HG02938 (cell line): ENCODE data around the gene RELA.

ENCODE experiments used
- ATAC-seq: cut with Tn5 transposase; IDR thresholded peaks from one replicate; pipeline ENCODE4 v1.9.1; 2021; ENCODE audit warnings: mild to moderate bottlenecking, moderate library complexity; ENCODE audit not compliant: unreplicated experiment

RELA gene

DNA sequence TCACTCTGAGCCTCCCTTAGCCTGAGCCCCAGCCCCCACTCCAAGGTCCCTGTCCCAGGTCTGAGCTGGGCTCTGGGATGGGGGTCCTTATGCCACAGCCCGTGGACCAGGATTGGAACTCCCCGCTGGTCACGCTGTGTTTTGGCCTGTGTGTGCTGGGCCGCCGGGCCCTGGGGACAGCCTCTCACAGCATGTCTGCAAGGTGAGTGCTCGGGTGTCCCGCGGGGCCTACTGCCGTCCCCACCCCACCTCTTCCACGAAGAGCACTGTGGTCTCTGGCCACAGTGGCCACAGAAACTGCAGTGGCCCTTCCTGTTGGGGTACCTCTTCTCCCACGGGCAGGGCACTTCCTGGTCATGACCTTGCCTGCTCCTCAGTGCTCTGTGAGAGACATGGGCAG lies 28.3 kb downstream of the RELA start:
- no peak for ATAC-seq

DNA sequence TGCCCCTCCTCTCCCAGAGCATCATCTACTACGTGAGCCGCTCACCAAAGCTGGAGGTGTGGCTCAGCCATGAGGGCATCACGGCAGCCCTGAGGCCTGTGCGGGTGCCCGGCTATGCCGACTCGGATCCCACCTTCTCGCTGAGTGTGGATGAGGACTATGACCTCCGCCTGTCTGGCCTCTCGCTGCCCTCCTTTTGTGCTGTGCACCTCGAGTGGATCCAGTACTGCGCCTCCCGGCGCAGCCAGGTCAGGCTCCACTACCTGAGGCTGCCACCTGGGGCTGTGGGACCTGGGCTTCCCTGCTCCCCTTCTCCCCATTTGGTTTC lies 28.6 kb downstream of the RELA start:
- no peak for ATAC-seq

DNA sequence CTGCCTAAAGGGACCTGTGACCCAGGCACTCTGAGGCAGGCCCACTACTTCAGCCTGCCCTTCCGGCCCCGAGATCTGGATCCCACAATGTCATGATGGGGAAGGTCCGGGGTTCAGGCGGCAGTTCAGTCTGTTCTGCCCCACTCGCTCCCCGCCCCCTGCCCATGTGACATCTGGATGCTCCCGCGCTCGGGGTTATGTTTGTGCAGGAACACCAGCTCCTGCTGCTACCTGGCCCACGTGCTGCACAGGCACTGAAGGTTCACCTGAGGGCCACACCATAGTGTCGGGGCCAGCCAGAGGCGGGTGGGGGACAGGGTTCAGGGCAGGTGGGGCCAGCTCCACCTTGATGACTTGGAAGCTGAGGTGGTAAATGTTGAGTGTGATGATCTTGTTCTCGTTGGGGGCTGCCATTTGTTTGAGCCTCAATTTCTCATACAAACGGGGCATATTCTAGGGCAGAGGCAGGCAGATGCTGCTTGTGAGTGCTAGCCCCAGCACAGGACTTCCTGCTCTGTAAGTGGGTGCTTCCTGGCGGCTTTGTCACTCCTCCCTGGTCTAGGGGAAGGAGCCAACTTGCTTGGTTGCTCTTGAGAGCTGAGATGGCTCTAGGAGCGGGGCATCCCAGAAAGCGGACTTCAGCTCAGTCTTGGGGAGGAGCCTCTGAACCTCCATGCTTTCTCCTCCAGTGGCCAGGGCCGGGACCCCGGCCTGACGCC lies 29.2 kb downstream of the RELA start:
- ATAC-seq = no peak

DNA sequence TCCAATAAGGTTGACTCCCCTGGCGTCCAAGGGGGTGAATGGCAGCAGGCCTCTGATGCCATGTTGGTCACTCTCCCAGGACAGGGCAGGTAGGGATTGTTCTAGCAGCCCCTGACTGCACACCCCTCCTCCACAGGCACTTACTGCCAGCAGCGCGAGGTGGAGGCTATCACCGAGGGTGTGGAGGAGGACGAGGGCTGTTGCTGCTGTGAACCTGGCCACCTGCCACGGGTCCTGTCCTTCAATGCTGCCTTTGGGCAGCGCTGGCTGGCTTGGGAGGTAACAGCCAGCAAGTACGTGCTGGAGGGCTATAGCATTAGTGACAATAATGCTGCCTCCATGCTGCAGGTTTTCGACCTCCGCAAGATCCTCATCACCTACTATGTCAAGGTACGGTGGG lies 32.5 kb downstream of the RELA start:
- ATAC-seq = no peak

DNA sequence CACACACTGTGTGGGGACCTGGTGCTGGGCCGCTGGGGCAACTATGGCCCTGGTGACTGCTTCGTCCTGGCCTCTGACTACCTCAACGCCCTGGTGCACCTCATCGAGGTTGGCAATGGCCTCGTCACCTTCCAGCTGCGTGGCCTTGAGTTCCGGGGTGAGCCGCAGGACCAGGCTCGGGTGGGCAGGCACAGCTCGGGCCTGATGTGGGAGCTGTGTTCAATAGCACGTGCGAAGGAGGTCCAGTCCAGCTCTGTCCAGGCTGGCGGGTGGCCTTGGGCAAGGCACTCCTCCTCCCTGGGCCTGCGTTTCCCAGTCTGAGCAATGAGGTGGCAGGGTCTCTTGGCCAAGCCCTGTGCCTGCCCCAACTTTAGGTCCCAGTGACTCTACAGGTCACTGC lies 33.1 kb downstream of the RELA start:
- ATAC-seq = no peak

DNA sequence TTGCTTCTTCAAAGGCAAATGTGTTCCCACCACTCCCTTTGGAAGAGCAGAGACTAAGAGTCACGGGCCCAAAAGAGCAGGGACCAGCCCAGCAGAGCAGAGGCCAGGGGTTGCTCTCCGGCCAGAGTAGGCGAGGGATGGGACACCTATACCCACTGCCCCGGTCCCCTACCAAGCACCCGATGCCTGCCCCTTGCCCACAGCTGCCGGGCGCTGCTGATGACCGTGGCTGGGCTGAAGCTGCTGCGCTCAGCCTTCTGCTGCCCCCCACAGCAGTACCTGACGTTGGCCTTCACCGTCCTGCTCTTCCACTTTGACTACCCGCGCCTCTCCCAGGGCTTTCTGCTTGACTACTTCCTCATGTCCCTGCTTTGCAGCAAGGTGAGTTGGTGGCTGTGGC lies 35.5 kb downstream of the RELA start:
- no peak for ATAC-seq

DNA sequence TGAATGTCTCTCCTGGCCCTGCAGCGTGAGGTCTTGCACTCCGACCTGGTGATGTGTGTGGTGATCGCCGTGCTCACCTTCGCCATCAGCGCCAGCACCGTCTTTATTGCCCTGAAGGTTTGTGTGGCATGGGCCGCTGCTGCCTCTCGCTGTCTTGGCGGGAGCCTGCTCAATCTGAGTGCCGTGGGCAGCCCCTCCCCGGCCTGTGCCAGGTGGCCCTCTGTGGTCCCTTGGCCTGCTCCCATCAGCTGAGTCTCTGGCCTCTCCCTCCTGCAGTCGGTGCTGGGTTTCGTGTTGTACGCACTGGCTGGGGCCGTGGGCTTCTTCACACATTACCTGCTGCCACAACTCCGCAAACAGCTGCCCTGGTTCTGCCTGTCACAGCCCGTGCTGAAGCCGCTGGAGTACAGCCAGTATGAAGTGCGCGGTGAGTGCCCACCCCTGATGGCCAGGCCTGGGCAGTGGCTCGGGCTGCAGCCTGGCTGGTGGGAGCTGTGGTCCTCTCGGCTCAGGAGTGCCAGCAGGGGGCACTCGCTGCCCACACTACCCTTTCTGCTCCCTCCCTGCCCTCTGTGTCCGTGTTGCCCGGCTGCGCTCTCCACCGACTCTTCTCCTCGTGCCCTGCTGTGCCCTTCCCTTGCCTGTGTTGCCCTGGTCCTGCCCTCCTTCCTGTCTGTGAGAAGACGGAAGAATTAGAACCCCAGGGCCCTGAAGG lies 36.9 kb downstream of the RELA start:
- ATAC-seq = no peak

DNA sequence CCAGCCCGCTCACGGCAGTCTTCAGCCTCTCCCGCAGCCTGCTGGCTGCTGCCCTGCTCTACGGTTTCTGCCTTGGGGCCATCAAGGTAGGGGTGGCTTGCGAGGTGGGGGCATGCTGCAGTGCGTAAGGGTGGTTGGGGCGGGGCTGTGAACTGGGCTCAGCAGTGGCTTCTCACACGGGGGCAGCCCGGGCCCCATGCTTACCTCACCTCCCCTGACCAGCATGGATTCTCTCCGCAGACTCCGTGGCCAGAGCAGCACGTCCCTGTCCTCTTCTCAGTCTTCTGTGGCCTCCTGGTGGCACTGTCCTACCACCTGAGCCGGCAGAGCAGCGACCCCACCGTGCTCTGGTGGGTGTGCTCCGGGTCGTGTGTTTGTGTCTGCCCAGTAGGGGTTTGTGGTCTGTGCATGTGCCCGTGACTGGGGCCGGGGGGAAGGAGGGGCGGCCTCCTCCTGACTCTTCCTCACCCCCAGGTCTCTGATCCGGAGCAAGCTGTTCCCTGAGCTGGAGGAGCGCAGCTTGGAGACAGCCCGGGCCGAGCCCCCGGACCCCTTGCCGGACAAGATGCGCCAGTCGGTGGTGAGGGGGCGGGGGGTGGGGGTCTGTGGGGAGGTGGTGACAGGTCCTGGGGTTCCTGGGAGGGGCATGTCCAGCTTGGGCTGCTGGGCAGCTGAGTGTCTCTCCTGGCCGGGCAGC lies 37.6 kb downstream of the RELA start:
- ATAC-seq = no peak

DNA sequence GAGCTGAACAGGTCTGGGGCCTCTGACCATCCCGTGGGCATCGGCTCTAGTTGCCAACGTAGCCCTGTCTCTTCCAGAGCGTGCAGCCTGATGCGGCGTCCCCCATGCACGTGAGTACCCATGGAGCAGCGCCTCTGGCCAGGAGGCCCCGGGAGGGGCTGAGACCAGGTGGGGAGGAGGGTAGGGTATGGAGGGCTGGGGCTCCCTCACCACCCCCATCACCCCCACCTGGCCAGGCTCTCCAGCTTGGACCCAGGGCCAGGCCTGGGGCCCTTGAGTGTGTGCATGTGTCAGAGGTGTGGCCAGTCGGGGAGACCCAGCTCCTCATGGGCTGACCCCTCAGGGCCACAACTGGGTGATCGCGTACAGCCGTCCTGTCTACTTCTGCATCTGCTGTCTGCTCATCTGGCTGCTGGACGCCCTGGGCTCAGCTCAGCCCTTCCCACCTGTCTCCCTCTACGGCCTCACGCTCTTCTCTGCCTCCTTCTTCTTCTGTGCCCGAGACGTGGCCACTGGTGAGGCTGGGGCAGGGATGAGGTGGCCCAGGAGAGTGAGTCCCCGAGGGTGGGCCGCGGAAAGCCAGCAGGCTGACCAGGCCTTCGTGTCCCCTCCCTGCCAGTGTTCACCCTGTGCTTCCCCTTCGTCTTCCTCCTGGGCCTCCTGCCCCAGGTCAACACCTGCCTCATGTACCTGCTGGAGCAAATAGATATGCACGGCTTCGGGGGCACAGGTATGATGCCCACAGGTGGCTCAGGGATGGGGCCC lies 38.7 kb downstream of the RELA start:
- no peak for ATAC-seq

DNA sequence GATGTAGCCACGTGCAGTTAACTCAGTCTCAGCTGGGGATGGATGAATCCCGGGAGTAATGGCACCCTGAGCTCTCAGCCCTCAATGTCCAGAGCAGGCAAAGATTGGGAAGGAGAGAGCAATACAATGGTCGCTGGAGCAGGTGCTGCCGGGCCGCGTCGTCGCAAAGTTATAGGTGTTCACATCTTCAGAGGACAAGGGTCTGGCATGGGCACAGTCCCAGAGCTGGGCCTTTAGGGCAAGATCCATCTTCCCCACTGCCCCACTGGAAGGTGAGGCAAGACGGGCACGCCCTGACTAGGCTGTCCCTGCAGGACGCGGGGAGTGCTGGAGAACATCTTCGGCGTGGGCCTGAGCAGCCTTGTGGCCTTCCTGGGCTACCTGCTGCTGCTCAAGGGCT lies 39.5 kb downstream of the RELA start:
- no peak for ATAC-seq

DNA sequence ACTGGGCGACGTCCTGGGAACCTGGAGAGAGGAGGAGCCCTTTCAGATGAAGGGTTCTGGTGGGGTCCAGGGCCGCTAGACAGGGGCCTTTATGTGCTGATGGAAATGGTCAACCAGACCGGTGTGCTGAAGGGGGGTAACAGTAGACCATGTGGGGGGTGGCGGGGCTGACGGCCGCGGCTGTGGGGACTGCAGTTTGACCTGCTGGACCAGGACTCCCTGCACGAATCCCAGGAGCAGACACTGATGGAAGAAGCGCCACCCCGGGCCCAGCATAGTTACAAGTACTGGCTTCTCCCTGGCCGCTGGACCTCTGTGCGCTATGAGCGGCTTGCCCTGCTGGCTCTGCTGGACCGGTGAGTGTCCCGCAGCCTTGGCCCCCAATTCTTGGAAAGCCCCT lies 40.7 kb downstream of the RELA start:
- ATAC-seq = no peak

DNA sequence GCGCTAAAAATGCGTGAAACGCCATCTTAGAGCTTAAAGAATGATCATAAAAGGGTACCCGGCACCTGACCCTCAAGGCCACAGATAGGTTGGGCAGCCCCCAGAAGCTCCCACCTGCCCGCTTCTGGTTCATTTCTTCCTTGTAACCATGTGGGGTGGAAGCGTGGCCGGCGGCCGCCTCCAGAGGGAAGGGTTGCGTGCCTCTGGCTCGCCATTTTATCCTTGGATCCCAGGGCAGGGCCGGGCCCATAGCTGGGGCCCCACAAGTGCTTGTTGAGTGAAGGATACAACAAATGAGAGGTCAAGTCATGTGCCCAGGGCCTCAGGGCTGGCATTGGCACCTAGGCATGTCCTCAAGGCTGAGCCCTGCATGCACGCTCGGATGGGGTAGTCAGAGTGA lies 41.3 kb downstream of the RELA start:
- no peak for ATAC-seq

DNA sequence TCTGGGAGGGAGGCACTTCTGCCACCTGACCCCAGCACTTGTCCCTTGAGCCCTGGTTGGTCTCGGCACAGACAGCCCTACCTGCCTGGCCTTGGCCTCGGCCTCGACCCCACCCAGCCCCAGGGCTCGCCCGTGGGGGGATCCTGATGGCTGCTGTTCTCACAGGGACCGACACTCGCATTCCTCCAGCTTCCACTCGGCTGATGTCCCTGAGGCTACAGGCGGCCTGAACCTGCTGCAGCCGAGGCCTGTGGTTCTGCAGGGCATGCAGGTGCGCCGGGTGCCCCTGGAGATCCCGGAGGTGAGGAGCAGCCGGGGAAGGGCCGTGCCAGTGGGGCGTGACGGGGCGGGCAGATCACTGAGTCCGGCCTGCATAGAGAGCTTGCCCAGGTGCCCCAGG lies 42.0 kb downstream of the RELA start:
- ATAC-seq = no peak

DNA sequence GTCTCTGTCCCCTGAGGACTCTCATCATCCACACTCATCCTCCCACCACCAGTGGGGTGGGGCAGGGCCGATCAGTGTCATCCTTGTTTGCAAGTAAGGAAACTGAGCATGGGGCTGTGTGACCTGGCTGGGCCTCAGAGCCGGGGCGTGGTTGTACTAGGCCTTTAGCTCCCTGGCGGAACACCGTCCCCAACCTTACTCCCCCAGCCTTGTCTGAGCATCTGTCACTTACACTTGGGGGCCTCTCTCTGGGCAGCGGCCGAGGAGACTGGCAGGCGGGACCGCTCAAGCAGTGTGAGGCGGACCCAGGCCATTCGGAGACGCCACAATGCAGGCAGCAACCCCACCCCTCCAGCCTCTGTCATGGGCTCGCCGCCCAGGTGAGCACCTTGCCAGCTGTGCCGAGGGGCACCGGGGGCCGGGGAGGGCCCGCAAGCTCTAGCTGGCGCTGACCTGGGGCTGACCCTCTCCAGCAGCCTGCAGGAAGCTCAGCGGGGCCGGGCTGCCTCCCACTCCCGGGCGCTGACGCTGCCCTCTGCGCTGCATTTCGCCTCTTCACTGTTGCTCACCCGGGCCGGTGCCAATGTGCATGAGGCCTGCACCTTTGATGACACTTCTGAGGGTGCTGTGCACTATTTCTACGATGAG lies 43.3 kb downstream of the RELA start:
- no peak for ATAC-seq

DNA sequence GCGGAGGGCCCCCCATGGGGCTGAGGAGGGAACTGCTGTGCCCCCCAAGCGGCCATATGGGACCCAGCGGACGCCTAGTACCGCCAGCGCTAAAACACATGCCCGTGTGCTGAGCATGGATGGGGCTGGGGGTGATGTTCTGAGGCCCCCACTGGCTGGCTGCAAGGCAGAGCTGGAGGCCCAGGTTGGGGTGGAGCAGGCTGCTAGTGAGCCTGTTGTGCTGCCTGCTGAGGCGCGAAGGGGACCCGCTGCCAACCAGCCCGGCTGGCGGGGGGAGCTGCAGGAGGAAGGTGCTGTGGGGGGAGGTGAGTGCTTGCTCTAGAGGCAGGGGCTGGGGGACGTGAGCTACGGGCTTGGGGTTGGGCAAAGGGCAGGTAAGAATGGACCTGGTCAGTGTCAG lies 44.0 kb downstream of the RELA start:
- ATAC-seq = no peak

DNA sequence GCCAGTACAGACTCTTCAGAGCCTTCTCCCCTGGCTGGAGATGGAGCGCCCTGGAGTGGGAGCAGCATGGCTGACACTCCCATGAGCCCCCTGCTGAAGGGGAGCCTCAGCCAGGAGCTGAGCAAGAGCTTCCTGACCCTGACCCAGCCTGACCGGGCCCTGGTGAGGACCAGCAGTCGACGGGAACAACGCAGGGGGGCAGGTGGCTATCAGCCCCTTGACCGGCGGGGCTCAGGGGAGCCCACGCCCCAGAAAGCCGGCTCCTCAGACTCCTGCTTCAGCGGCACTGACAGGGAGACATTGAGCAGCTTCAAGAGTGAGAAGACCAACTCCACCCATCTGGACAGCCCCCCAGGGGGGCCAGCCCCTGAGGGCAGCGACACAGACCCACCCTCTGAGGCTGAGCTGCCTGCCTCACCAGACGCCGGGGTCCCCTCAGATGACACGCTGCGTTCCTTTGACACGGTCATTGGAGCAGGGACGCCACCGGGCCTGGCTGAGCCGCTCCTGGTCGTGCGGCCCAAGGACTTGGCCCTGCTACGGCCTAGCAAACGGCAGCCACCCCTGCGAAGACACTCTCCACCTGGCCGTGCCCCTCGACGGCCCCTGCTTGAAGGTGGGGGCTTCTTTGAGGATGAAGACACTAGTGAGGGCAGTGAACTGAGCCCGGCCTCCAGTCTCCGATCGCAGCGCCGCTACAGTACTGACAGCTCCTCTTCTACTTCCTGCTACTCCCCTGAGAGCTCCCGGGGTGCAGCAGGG lies 44.5 kb downstream of the RELA start:
- no peak for ATAC-seq

DNA sequence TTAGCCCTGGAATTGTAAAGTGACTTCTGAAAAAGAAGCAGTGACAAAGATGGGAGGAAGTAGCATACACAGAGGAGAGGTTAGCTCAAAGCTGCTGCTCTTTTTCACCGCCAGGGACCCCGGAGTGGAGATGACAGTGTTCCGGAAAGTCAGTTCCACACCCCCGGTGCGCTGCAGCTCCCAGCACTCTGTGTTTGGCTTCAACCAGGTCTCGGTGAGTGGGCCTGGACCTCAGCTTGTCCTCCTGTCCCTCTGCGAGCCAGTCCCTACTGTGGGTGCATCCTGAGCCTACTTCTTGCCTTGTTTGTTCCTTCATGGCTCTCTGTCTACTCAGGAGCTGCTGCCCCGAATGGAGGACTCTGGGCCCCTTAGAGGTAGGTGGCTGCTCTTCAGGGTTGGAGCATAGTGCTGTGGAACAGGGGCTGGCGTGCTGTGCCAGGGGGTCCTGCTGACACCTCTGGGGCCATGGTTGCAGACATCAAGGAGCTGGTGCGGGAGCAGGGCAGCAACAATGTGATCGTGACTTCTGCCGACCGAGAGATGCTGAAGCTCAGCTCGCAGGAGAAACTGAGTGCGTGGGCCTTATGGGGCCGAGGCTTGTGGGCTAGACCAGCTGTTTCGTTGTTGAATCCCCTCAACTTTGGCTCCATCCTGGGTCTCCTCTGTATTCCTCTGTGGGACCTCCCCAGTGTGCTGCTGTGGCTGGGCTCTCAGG lies 45.4 kb downstream of the RELA start:
- ATAC-seq = no peak

DNA sequence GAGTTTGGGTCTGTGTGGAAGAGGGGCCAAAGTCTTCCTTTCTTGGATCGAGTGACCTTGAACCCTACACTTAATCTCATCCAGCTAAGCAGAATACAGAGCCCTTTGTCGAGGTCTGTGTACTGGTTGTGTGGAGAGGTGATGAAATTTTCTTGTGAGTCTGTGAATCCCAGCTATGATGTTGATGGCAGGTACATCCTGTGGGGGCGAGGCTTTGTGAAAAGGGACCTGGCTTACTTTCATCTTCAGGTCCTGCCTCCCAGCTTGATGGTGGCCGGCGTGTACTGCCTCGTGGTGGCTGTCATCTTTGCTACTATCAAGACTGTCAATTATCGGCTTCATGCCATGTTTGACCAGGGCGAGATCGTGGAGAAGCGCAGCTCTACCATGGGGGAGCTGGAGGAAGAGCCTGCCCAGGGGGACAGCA lies 46.1 kb downstream of the RELA start:
- ATAC-seq = no peak

DNA sequence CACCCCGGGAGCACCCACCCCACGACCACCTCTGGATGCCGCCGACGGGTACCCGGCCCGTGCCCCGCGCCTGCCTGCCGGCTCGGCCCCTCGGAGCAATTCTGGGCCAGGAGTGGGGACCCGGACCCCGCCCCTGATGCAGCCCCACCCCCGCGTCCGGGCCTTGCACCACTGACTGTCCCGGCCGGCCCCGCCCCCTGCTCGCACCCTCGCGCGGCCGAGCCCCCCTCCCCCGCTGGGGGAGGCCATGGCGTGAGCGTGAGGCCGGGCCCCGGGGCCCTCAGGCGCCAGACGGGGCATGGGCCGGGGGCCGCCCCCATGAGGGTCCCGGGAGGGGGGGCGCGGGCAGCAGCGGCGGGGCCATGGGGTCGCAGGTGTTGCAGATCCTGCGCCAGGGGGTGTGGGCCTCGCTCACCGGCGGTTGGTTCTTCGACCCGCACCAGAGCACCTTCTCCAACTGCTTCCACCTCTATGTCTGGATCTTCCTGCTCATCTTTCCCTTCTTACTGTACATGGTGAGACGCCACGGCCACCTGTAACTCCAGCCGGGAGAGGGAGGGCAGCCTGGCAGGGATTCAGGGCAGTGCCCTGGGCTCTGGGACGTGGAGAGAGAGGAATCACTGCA lies 46.7 kb downstream of the RELA start:
- ATAC-seq = peak; percentile 1
